GM12878 (cell line): ENCODE measurements around the gene SPAG6. TPM values are rescaled to one million over a fixed set of nuclear protein-coding genes. Genes with fewer than 3 reads are reported as not detected.

ENCODE experiments used
- ATAC-seq: fragments of 200-7000 bp; cut with Tn5 transposase; 3 replicates; pipeline ENCODE4 v1.9.1; 2020; ENCODE audit warnings: mild to moderate bottlenecking, moderate library complexity
- BruUV-seq: library from RNA; stranded (reverse); fragments of 400-500 nt; replicated peaks from 2 replicates; lab custom pipeline; 2021; lab: Mats Ljungman, UMichigan
- CTCF ChIA-PET: fragments of 300-600 bp; sonication (Branson Sonifier 250); formaldehyde crosslinking; extraction: SDS; loops from one replicate; lab custom pipeline; 2021; ENCODE audit warnings: inconsistent platforms; lab: Yijun Ruan, JAX
- POLR2A ChIA-PET: fragments of 350-600 bp; formaldehyde crosslinking; extraction: SDS; loops from one replicate; lab custom pipeline; 2021; ENCODE audit warnings: inconsistent platforms; lab: Charles Lee
- RAD21 ChIA-PET: fragments of 300-600 bp; sonication (Branson Sonifier 250); formaldehyde crosslinking; loops from one replicate; lab custom pipeline; 2023; ENCODE audit warnings: antibody characterized with exemption; ENCODE audit not compliant: unreplicated experiment; lab: Charles Lee
- SMC1A ChIA-PET: fragments of 300-600 bp; sonication (Branson Sonifier 250); formaldehyde crosslinking; loops from one replicate; lab custom pipeline; 2023; ENCODE audit not compliant: unreplicated experiment, uncharacterized antibody; lab: Charles Lee
- DNase-seq: peaks from one replicate; pipeline ENCODE4 v3.0.0-alpha.2; 2011; ENCODE audit warnings: low read depth, low spot score
- FAIRE-seq: peaks from 3 replicates; lab custom pipeline; 2011; peaks lifted over from hg19 to GRCh38; lab: Jason Lieb, UNC
- H2AFZ ChIP-seq: 2 replicates; pipeline ENCODE4 v1.6.0; 2011; ENCODE audit warnings: low read depth, low read length, control low read depth; ENCODE audit not compliant: control insufficient read depth
- H3K27ac ChIP-seq: 2 replicates; pipeline ENCODE4 v1.5.1; 2011; ENCODE audit warnings: control low read depth; ENCODE audit not compliant: control insufficient read depth, insufficient read depth
- H3K27me3 ChIP-seq, 2 experiments: replicated peaks in 1 of 2; 2 replicates each; pipeline versions ENCODE4 v1.6.0 to v1.6.1; 2011; ENCODE audit warnings: low read length in 1 of 2; ENCODE audit not compliant: control insufficient read depth in 2 of 2, insufficient read depth in 2 of 2
- H3K36me3 ChIP-seq, 2 experiments: 2 replicates each; pipeline ENCODE4 v1.5.1; 2011; ENCODE audit warnings: low read length in 1 of 2; ENCODE audit not compliant: control insufficient read depth in 2 of 2, insufficient read depth in 2 of 2
- H3K4me1 ChIP-seq: 2 replicates; pipeline ENCODE4 v1.6.1; 2011; ENCODE audit warnings: mild to moderate bottlenecking, low read length, moderate library complexity, mixed read lengths; ENCODE audit not compliant: control insufficient read depth, insufficient read depth
- H3K4me2 ChIP-seq: 2 replicates; pipeline ENCODE4 v1.6.0; 2011; ENCODE audit warnings: control low read depth; ENCODE audit not compliant: control insufficient read depth, insufficient read depth
- H3K4me3 ChIP-seq: fragments of 200-600 bp; sonication (generic); 2 replicates; pipeline ENCODE4 v1.5.1; 2016
- H3K79me2 ChIP-seq: 2 replicates; pipeline ENCODE4 v1.6.0; 2011; ENCODE audit warnings: low read length; ENCODE audit not compliant: control insufficient read depth, insufficient read depth
- H3K9ac ChIP-seq: 2 replicates; pipeline ENCODE4 v1.8.0; 2011; ENCODE audit warnings: low read length, control low read depth, mixed read lengths; ENCODE audit not compliant: control insufficient read depth, insufficient read depth
- H3K9me3 ChIP-seq: replicated peaks from 3 replicates; pipeline ENCODE4 v1.5.1; 2011; ENCODE audit warnings: mild to moderate bottlenecking, low read length; ENCODE audit not compliant: control insufficient read depth, insufficient read depth
- H4K20me1 ChIP-seq: 2 replicates; pipeline ENCODE4 v1.6.0; 2011; ENCODE audit not compliant: control insufficient read depth, insufficient read depth
- FOXM1 ChIP-seq: IDR thresholded peaks from 2 replicates; pipeline ENCODE4 v1.6.1; 2012; ENCODE audit warnings: low read depth, mild to moderate bottlenecking, inconsistent platforms, low read length, moderate library complexity
- MTA2 ChIP-seq: fragments of 450-650 bp; IDR thresholded peaks from 2 replicates; pipeline ENCODE4 v1.6.1; 2016; ENCODE audit warnings: low read depth, mild to moderate bottlenecking, moderate library complexity
- NRF1 ChIP-seq: conservative IDR thresholded peaks from 2 replicates; pipeline ENCODE4 v1.6.1; 2011; ENCODE audit warnings: mild to moderate bottlenecking, low read depth, low read length, improper control_type of control experiment
- PAX8 ChIP-seq: fragments of 450-650 bp; IDR thresholded peaks from 2 replicates; pipeline ENCODE4 v1.6.1; 2017; ENCODE audit warnings: mild to moderate bottlenecking, moderate library complexity
- RUNX3 ChIP-seq: IDR thresholded peaks from 2 replicates; pipeline ENCODE4 v1.6.1; 2012; ENCODE audit warnings: low read length, inconsistent platforms
- SMAD1 ChIP-seq: fragments of 450-650 bp; IDR thresholded peaks from 2 replicates; pipeline ENCODE4 v1.6.1; 2018; ENCODE audit warnings: mild to moderate bottlenecking, low read depth; ENCODE audit not compliant: partially characterized antibody
- WGBS: methylation state at CpG from one replicate; pipeline ENCODE4 v1.1.6; 2016; ENCODE audit warnings: low lambda C conversion rate; ENCODE audit not compliant: insufficient replicate concordance, insufficient coverage; ENCODE audit errors: missing lambda C conversion rate; 5-methylcytosine and 5-hydroxymethylcytosine counted together
- in situ Hi-C: fragments of 300-500 bp; cut with MboI; formaldehyde crosslinking; loops from 9 replicates; pipeline ENCODE4 v1.14.3; 2018; ENCODE audit warnings: mixed read lengths
- intact Hi-C: fragments of 100-400 bp; cut with micrococcal nuclease; formaldehyde crosslinking; loops from one replicate; pipeline ENCODE4 v1.14.2; 2022; ENCODE audit not compliant: unreplicated experiment
- polyA plus RNA-seq, 11 experiments: library from polyadenylated mRNA; depleted of rRNA in 4 of 11; unstranded in 6 of 11; stranded (reverse) in 5 of 11; fragments of >200 nt; fragmentation: Nextera tagmentation in 4 of 11; fragmentation: Illumina TruSeq in 1 of 11; extraction: Ambion mirVana in 4 of 11; extraction: Trizol in 1 of 11; gene quantifications; 1 replicate in 1 of 11; 2 replicates in 10 of 11; pipeline versions ENCODE4 v1.2.1 to v1.2.3, GENCODE V29; 2011 to 2016; ENCODE audit warnings: inconsistent platforms in 2 of 11, missing spikeins in 2 of 11, low read depth in 1 of 11
- total RNA-seq, 4 experiments: library from RNA; depleted of rRNA in 3 of 4; stranded (reverse); fragments of >200 nt in 3 of 4; fragmentation: Illumina TruSeq in 1 of 4; extraction: Trizol in 1 of 4; gene quantifications; 2 replicates each; pipeline versions ENCODE4 v1.2.1 to v1.2.3, GENCODE V29; 2013 to 2021

Gene SPAG6
- total and polyA plus RNA-seq, 10 of the 15 experiments (the other 5 are each of a cell fraction or from before 2014, with no cell fraction given): 0.13 to 0.99 (median 0.40) TPM; not detected in 1

- H3K4me3 ChIP-seq: no peak overlapping the region
- ATAC-seq: peak; percentile 60
- no peak for TF ChIP-seq SMAD1
- peak; percentile 53; the same call in 1 of the 2 replicates for TF ChIP-seq MTA2
- TF ChIP-seq RUNX3: peak; percentile 31; the same call in 1 of the 2 replicates
- TF ChIP-seq, all 136 proteins: peak for 2
- 0% methylated on average over 1 of the region's 1 CpG for WGBS
- H3K4me1 ChIP-seq: peaks cover 19% of the 10 kb centered on the region
- H2AFZ ChIP-seq: peak overlapping the region; percentile 77
- H3K27me3 ChIP-seq: no peaks in the 10 kb centered on the region
- no peak overlapping the region for H3K9ac ChIP-seq
- in situ Hi-C loops: no loop called here
- DNase-seq: no peak
- POLR2A ChIA-PET: no interaction called here
- CTCF ChIA-PET: no interaction called here
- H3K36me3 ChIP-seq: no peaks in the 10 kb centered on the region
- no peak for FAIRE-seq
- peak overlapping the region; percentile 40 for H3K27ac ChIP-seq
- H4K20me1 ChIP-seq: no peaks in the 10 kb centered on the region
- SMC1A ChIA-PET: interaction anchor here (1.3 kb wide), 1 partner anchor 11 kb away, joined by 5 read pairs; no protein-coding TSS in a partner anchor
- RAD21 ChIA-PET: interaction anchor here (0.6 to 1.7 kb wide), 2 partner anchors 11 to 24 kb away, joined by 3 to 5 read pairs; no protein-coding TSS in a partner anchor
- peak overlapping the region; percentile 51 for H3K4me2 ChIP-seq
- no peaks in the 10 kb centered on the region for H3K9me3 ChIP-seq
- intact Hi-C loops: no loop called here
- H3K79me2 ChIP-seq: no peaks in the 10 kb centered on the region
- no TSS peak for BruUV-seq
Observed at GRCh38 chr10:22367471-22367870, 22.2 kb downstream of the SPAG6 start.

- POLR2A ChIA-PET: no interaction called here
- H3K9ac ChIP-seq: no peak overlapping the region
- RAD21 ChIA-PET: interaction anchor here (0.6 kb wide), 1 partner anchor 161 kb away, joined by 3 read pairs; no protein-coding TSS in a partner anchor
- no peak for FAIRE-seq
- no peak for TF ChIP-seq PAX8
- no peak for TF ChIP-seq FOXM1
- no peak for TF ChIP-seq NRF1
- TF ChIP-seq, all 136 proteins: peak for 0
- Histone ChIP-seq H3K4me2 (no peak overlapping the region), H3K4me3 (no peak overlapping the region), H3K4me1 (peaks cover 19% of the 10 kb centered on the region), H2AFZ (no peak overlapping the region), H3K9me3 (no peaks in the 10 kb centered on the region), H3K36me3 (no peaks in the 10 kb centered on the region), H3K27ac (no peak overlapping the region), H4K20me1 (no peaks in the 10 kb centered on the region), H3K79me2 (no peaks in the 10 kb centered on the region), H3K27me3 (no peaks in the 10 kb centered on the region)
- ChIA-PET CTCF (no interaction called here), SMC1A (interaction anchor here (1.3 kb wide), 1 partner anchor 10 kb away, joined by 5 read pairs; no protein-coding TSS in a partner anchor)
- 98% methylated on average over 4 of the region's 4 CpGs for WGBS
- intact Hi-C loops (no loop called here), in situ Hi-C loops (no loop called here)
- no peak for ATAC-seq
- no peak for DNase-seq
- BruUV-seq: no TSS peak
Observed at GRCh38 chr10:22368402-22368801, 23.1 kb downstream of the SPAG6 start.
